Activated T-cell treated with anti-CD3 and anti-CD28 coated beads, Interleukin-2, amount 50 U/mL, for 48 hours (primary cell): ENCODE data around the gene OR2H1.
A peak's percentile ranks its signal among the peaks of the same experiment; 100 is the strongest.

Experiments
- DNase-seq, 2 experiments: peaks; one replicate each; pipeline ENCODE4 v3.0.0-alpha.2; 2020

OR2H1 gene

DNA sequence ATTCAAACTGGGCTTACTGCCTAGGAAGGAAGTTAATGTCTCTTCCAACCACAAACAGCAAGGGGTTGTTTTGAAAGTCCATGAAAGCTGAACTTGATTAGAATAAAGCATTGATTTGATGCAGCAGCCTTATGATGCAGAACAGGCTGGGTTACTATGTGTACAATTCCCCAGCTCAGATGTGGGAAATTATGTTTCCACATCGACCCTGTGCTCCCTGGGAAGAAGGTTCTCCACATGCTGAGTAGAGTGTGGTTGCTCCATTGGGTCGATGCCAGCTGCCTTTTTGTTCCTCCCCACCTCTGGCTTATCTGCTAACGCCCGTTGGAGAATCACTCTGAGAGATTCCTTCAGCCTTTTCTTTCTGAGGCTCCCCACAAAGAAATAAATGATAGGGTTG, 29.6 kb downstream of the OR2H1 start:
- no peak for DNase-seq

- DNase-seq = no peak
Observed at GRCh38 chr6:29487131-29487530, 30.2 kb downstream of the OR2H1 start.

GRCh38 chr6:29487660-29488059, 30.7 kb downstream of the OR2H1 start, which contains the start of gene MAS1L:
Gene MAS1L (minus strand): TSS chr6:29487956. CDS start chr6:29487902, 54 bp downstream.
- no peak for DNase-seq

DNA sequence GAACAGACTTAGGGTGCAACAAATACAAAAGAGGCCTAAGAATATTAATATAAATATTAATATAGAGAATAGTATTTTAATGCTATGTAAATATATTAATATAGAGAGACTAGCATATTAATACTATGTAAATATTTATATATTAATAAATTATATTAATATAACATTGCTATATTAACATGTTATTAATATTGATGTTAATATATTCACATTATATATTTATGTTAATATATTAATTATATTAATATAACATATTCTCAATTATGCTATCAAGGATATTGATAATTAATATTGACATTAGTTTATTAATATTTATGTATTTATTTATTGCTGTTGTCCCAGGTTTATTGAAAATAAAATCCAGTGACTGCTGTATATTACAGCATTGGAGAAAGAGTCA, 31.9 kb downstream of the OR2H1 start:
- DNase-seq = no peak

DNA sequence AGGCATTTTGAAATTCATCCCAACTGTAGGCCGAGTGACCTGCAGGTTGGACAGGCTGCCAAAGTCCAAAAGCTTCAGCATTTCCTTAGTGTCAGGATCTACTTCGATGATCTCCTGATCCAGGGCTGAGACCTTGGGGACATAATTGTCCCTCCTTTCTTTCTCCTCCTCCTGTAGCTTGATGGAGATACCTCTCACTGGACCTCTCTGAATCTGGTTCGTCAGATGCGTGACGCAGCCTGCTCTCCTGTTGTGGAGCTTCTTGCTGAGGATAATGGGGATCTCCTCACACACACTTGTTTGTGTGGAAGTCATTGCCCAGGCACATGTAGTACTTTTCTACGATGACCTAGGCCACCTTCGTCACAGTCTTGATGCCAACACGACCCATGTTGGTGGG, 32.3 kb downstream of the OR2H1 start:
- DNase-seq = peak in 1 of 2 experiments; percentile 21

GRCh38 chr6:29490055-29490454, 33.1 kb downstream of the OR2H1 start:
- no peak for DNase-seq

DNA sequence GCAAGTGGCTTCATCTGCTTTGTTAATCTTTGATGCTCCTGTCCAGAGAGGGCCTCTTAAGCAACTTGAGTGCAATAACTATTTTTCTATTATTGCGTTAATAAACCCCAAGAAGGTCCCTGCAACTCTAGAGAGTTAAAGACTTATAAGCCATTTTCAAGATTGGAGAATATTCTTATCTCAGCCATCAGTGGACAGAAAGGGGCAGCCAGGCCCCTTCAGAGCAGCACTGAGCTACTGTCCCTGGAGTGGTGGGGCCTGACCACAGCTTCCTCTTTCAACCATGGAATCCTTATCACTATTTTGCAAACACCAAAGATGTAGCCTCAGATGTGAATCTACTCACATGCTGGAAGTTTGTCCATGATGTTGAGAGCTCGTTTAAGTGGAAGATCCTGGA, 33.6 kb downstream of the OR2H1 start:
- no peak for DNase-seq

DNA sequence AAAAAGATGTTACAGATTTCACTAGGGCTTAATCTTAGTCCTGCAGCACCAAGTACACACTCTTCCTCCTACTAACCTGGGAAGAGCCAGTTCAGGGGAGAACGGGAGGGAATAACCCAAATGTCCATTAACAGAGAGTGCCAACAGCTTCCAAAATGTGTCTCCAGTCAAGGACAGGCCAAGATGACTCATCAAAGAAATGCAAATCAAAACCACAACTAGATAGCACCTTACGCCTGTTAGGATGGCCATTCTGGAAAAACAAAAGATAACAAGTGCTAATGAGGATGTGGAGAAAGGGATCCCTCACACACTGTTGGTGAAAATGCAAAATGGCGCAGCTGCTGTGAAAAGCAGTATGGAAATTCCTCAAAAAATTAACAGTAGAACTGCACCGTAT, 34.6 kb downstream of the OR2H1 start:
- DNase-seq = no peak

DNA sequence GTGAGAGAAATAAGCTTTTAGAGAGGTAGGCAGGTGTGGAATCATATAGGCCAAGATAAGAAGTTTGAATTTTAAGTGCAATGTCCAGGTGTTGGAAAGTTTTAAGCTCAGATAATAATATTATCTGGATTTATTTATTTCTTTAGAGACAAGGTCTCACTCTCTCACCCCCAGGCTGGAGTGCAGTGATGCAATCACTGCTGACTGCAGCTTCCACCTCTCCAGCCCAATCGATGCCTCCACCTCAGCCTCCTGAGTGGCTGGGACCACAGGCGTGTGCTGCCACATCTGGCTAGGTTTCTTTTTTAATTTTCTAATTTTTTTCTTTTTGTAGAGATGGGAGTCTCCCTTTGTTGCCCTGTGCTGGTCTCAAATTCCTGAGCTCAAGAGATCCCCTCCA, 36.3 kb downstream of the OR2H1 start:
- no peak for DNase-seq

DNA sequence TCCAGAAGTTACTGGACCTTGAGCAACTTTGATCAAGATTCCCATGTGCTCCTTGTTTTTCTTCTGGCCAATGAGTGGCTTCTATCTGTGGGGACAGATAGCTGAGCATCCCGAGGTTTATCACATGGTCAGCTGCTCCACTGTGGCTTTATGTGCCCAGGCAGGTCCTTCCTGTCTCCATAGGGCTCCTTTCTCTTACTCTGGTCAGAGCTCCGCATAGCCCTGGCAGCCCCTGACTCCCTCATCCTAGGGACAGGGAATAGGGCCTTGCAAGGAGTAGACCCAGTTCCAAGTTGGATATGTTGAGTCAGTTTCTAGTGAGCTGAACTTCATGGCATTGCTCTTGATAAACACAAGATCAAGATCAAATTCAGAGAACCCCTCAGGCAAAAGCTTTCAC, 37.2 kb downstream of the OR2H1 start:
- DNase-seq = no peak

GRCh38 chr6:29495571-29495970, 38.6 kb downstream of the OR2H1 start:
- DNase-seq = no peak

GRCh38 chr6:29496961-29497360, 40.0 kb downstream of the OR2H1 start:
- no peak for DNase-seq

DNA sequence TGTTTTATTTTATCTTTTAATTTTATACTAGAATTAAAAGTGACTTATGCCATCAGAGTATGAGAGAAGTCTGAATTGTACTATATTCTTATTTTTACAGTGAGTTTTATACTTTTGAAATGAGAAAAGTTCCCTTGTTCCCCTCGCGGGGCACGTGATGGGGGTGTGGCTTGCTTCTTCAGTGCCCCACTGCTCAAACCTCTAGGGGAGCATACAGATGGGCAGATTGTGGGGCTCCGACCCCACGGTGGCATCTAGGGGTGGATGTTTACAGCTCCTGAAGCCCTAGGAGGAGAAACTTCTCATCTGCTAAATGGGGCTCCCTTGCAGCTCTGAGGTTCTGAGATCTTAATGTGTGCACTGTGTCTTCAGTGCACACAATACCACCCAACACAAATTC, 42.7 kb downstream of the OR2H1 start:
- no peak for DNase-seq

- no peak for DNase-seq
Observed at GRCh38 chr6:29500594-29500993, 43.6 kb downstream of the OR2H1 start.

DNA sequence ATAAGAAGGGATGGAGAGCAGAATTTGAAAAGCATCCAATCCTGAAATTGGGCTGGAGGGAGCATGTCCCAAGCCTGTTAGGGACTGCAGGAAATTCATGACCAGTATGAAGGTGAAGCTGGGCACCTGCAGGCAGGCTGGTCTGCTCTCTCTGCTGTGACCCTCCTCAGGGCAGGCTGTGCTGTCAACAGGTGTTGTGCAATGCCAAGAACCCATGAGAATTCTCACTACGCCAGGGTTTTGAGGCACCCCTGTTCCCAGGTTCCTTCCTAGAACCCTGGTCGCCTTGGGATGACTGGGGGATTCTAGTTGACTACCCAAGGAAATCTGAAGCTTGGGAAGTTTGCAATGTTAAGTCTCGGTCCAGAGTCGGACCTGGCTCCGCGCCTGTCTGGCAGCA, 44.2 kb downstream of the OR2H1 start:
- no peak for DNase-seq

DNA sequence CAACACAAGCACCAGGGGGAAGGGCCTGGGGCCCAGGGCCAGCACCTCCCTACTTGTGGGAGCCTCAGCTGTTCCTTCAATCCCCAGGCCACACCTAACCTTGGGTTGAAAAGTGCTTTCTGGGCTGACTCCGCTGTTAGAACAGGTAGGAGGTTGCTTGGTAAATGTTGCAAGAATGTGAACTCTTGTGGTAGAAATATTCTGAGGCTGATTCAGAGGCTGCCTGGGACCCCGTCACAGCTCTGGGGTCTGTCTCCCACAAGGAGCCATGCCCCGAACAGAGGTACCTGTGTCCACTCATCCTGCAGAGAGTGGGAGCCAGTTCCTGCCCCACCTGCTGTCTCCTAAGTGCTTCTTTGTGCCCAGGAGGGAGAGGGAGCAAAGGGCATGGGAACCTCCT, 45.2 kb downstream of the OR2H1 start:
- DNase-seq = no peak

- DNase-seq = no peak
Observed at GRCh38 chr6:29502597-29502996, 45.6 kb downstream of the OR2H1 start.

GRCh38 chr6:29504961-29505360, 48.0 kb downstream of the OR2H1 start:
- no peak for DNase-seq

GRCh38 chr6:29505808-29506207, 48.9 kb downstream of the OR2H1 start:
- DNase-seq = no peak

GRCh38 chr6:29506446-29507067, 49.6 kb downstream of the OR2H1 start:
- DNase-seq = no peak

DNA sequence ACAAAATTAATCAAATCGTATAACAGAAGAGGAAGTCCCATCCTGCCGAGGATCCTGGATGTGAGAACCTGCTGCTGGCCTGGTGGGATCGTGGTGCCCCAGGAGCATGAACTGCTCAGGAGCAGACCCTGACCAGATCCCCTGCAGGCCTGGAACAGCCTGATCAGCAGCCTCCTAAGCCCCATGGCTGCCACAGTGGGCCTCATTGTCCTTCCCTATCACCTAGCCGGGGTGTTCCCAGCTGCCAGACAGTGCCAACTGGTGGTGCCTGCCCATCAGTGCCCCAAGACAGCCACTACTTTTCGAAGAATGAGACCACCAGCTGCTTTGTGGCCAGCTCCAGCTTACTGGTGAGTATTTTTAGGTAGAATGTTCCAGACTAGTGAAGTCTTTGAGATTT, 50.4 kb downstream of the OR2H1 start:
- DNase-seq = no peak

DNA sequence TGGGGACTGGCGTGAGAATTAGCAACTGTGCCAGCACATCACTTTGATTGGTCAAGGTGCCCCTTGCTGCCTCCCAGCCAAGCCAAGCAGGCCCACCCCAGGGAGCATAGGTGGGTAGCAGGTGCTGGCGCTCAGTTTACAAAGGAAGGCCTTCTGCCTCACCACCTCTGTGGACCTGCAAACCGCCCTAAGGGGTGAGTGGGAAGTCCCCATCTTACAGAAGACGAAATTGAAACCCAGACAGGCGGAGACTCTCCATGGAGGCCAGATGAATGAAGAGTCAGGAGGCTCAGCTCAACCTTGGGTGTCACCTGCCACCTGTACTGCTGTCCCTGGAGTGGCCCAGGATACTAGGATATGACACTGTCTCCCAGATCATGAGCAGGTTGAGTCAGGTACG, 52.3 kb downstream of the OR2H1 start:
- no peak for DNase-seq

DNA sequence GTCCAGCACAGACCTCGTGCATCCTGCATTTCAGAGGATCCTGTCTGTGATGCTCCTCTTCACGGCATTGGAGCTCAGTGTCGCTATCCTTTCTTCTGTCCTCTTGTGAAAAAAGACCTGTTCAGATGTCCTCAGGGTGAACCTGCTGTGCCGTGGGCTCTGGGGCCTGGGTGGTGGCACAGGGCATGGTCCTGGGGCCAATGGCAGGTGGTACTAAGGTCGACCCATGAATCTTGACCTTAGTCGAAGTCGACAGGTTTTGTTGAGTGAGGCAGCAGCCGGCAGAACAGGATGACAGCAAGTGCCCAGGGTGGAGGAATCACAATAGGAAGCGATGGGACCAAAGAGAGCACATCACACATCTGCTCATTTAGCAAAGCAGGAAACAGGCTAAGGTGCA, 52.8 kb downstream of the OR2H1 start:
- DNase-seq = no peak

- DNase-seq = no peak
Observed at GRCh38 chr6:29510202-29510601, 53.2 kb downstream of the OR2H1 start.

DNA sequence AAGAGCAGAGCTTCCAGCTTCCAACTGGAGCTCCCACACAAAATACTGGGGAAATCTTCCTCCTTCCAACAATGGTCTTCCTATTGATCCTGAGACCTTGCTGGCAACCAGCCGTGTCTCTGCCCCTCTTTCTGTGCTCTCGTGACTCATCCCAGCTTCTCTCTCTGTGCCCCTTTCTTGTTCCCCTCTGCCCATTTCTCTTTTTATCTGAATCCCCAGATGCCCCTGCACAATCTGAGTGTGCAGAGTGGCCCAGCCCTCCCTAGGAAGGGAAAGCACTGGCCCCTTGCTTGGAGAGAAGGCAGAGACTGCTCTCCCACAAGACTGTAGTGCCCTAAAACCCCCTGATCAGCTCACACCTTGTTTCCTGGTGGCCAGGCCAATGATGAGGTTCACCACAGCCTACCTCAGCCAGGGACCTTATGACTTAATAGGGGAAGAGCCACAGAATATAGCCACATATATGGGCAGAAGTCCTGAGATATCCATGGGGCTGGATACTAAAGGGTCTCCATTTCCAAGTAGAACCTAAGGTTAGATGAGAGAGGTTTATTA, 53.9 kb downstream of the OR2H1 start:
- no peak for DNase-seq
